Omental fat pad (tissue), 4 donors: ENCODE results near the gene TMPRSS13. TPM values are rescaled to one million over a fixed set of nuclear protein-coding genes. Genes with fewer than 3 reads are reported as not detected.

ENCODE experiments used
- ATAC-seq: fragments of 150-250 bp; one replicate; pipeline ENCODE4 v1.9.1; 2016; ENCODE audit warnings: mild to moderate bottlenecking, moderate library complexity; ENCODE audit not compliant: low FRiP score
- DNase-seq: peaks from one replicate; pipeline ENCODE4 v3.0.0-alpha.2; 2019; ENCODE audit warnings: low spot score
- CTCF ChIP-seq, 3 donors: fragments of 450-650 bp; IDR thresholded peaks; one replicate each; pipeline ENCODE4 v1.5.1; 2016 to 2017; ENCODE audit warnings: antibody characterized with exemption in 3 of 3, mild to moderate bottlenecking in 3 of 3, moderate library complexity in 2 of 3
- total RNA-seq, 4 donors: library from RNA; depleted of rRNA; stranded (reverse); fragments of >200 nt; gene quantifications; one replicate each; pipeline ENCODE4 v1.1.0, GENCODE V29; 2016

TMPRSS13 gene
- total RNA-seq, 4 donors from 2014 or later, result 0.50 TPM; not detected in 3

- TF ChIP-seq CTCF (IDR thresholded peaks at IDR 0.05), result no peak
- no peak for ATAC-seq
- no peak for DNase-seq
Measured at GRCh38 chr11:117912497-117912896, 16.7 kb downstream of the TMPRSS13 start.

GRCh38 chr11:117911694-117912093 is 17.5 kb downstream of the TMPRSS13 start:
- DNase-seq (no peak), ATAC-seq (no peak)
- no peak for TF ChIP-seq CTCF (IDR thresholded peaks at IDR 0.05)

GRCh38 chr11:117910941-117911655 is 18.1 kb downstream of the TMPRSS13 start:
- DNase-seq (no peak), ATAC-seq (no peak)
- no peak for TF ChIP-seq CTCF (IDR thresholded peaks at IDR 0.05)

GRCh38 chr11:117910525-117910924 is 18.7 kb downstream of the TMPRSS13 start:
- ATAC-seq (no peak), DNase-seq (no peak)
- TF ChIP-seq CTCF (IDR thresholded peaks at IDR 0.05), result no peak

- no peak for DNase-seq
- ATAC-seq, result no peak
- TF ChIP-seq CTCF (IDR thresholded peaks at IDR 0.05), result no peak
Measured at GRCh38 chr11:117909611-117910382, 19.4 kb downstream of the TMPRSS13 start.

- DNase-seq (no peak), ATAC-seq (no peak)
- no peak for TF ChIP-seq CTCF (IDR thresholded peaks at IDR 0.05)
Measured at GRCh38 chr11:117908959-117909610, 20.1 kb downstream of the TMPRSS13 start.
